HepG2 (cell line): Measurements from ENCODE around the gene MMS19. TPM values are rescaled to one million over a fixed set of nuclear protein-coding genes. Genes with fewer than 3 reads are reported as not detected.
A peak's percentile ranks its signal among the peaks of the same experiment; 100 is the strongest.

ENCODE experiments used
- DR1 ChIP-seq: sonication (generic); formaldehyde crosslinking; IDR thresholded peaks from 2 replicates; pipeline ENCODE4 v1.8.0; 2021; ENCODE audit warnings: mild to moderate bottlenecking, missing genetic modification reagents, inconsistent platforms
- FOSL2 ChIP-seq: sonication (generic); formaldehyde crosslinking; IDR thresholded peaks from 2 replicates; pipeline ENCODE4 v1.4.0; 2020; ENCODE audit warnings: missing genetic modification reagents
- HOXA5 ChIP-seq: sonication (generic); formaldehyde crosslinking; IDR thresholded peaks from 2 replicates; pipeline ENCODE4 v1.4.0; 2020; ENCODE audit warnings: missing genetic modification reagents
- KLF12 ChIP-seq: sonication (generic); formaldehyde crosslinking; IDR thresholded peaks from 2 replicates; pipeline ENCODE4 v1.4.0; 2020; ENCODE audit warnings: missing genetic modification reagents, borderline replicate concordance
- MXI1 ChIP-seq: IDR thresholded peaks from 3 replicates; pipeline ENCODE4 v1.6.1; 2012; ENCODE audit warnings: low read depth, low read length, inconsistent platforms, borderline replicate concordance
- SAFB2 ChIP-seq: sonication (generic); formaldehyde crosslinking; IDR thresholded peaks from 2 replicates; pipeline ENCODE4 v1.5.1; 2020; ENCODE audit warnings: missing genetic modification reagents, low read depth, mild to moderate bottlenecking, borderline replicate concordance
- XRCC5 ChIP-seq: fragments of 200-400 bp; formaldehyde crosslinking; optimal IDR thresholded peaks from 2 replicates; pipeline ENCODE3; 2017; ENCODE audit warnings: mild to moderate bottlenecking, low read length
- ZNF12 ChIP-seq: sonication (generic); formaldehyde crosslinking; IDR thresholded peaks from 2 replicates; pipeline ENCODE4 v1.5.0; 2020; ENCODE audit warnings: missing genetic modification reagents
- ZNF263 ChIP-seq: sonication (generic); formaldehyde crosslinking; IDR thresholded peaks from 2 replicates; pipeline ENCODE4 v1.4.0; 2020; ENCODE audit warnings: missing genetic modification reagents
- ZNF567 ChIP-seq: sonication (generic); formaldehyde crosslinking; IDR thresholded peaks from 2 replicates; pipeline ENCODE4 v1.8.1; 2023; ENCODE audit warnings: mild to moderate bottlenecking, missing genetic modification reagents, borderline replicate concordance
- polyA plus RNA-seq, 8 experiments: library from polyadenylated mRNA; depleted of rRNA in 3 of 8; stranded (reverse) in 7 of 8; unstranded in 1 of 8; fragments of >200 nt; fragmentation: Illumina TruSeq in 4 of 8; extraction: Trizol in 4 of 8; gene quantifications; 2 replicates each; pipeline versions ENCODE4 v1.2.1 to v1.2.3, GENCODE V29; 2011 to 2016; ENCODE audit warnings: low read depth in 4 of 8, missing spikeins in 1 of 8, mixed read lengths in 1 of 8; ENCODE audit not compliant: insufficient read depth in 1 of 8
- total RNA-seq, 5 experiments: library from RNA; depleted of rRNA; stranded (reverse); fragments of >200 nt; fragmentation: Illumina TruSeq; extraction: Trizol; gene quantifications; 2 replicates each; pipeline ENCODE4 v1.2.3, GENCODE V29; 2016; ENCODE audit warnings: low read depth in 1 of 5
- TF ChIP-seq, protein P1 (sequence below): sonication (generic); formaldehyde crosslinking; IDR thresholded peaks from 2 replicates; pipeline ENCODE4 v1.4.0; 2020; ENCODE audit warnings: missing genetic modification reagents
- TF ChIP-seq, protein P2 (sequence below): sonication (generic); formaldehyde crosslinking; IDR thresholded peaks from 2 replicates; pipeline ENCODE4 v1.5.1; 2020; ENCODE audit warnings: mild to moderate bottlenecking, missing genetic modification reagents, moderate library complexity
- TF ChIP-seq, protein P3 (sequence below): sonication (generic); formaldehyde crosslinking; conservative IDR thresholded peaks from 2 replicates; pipeline ENCODE4 v1.8.0; 2022; ENCODE audit warnings: missing genetic modification reagents

The MMS19 gene
- total and polyA plus RNA-seq, 2 of the 13 experiments (the other 11 are each of a cell fraction or from before 2014, with no cell fraction given), result 76.4 to 107 TPM

DNA sequence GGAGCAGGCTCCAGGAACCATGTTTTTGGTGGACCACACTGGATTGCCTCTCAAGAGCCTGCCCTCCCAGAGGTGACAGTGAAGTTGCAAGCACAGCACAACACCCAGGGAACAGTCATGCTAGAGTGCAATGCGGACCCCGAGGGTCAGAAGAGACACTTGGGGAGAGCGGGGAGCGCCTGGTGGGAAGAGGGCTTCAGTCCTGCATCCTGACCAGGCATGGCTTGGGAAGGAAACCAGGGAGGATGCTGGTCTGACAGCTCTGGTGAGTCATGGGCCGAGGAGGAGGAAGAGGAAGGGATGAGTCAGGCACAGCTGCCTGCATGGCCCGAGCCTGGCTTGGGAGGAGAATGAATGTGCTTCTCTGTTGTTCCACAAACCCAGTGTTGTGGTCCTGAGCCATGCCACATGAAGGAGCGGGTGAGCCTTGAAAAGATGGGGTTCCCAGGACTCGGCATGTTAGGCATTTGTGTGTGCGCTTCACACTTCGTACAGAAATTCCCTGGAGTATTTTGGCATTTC is 44.9 kb upstream of the MMS19 start (continued):
- TF ChIP-seq ZNF12 (CRISPR knock-in tag) (0 out of 2 replicates have a peak, but pooled peaks have one; percentile 62), SAFB2 (CRISPR knock-in tag) (no peak), MXI1 (peak; percentile 26; the same call in 1 of the 3 replicates), DR1 (CRISPR knock-in tag) (no peak), HOXA5 (CRISPR knock-in tag) (no peak), ZNF567 (CRISPR knock-in tag) (no peak), FOSL2 (CRISPR knock-in tag) (peak; percentile 94), XRCC5 (peak; percentile 25), KLF12 (CRISPR knock-in tag) (no peak), ZNF263 (CRISPR knock-in tag) (peak; percentile 80)
- TF ChIP-seq, protein P1, sequence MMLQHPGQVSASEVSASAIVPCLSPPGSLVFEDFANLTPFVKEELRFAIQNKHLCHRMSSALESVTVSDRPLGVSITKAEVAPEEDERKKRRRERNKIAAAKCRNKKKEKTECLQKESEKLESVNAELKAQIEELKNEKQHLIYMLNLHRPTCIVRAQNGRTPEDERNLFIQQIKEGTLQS (CRISPR knock-in tag), result peak; percentile 71
- TF ChIP-seq, protein P2, sequence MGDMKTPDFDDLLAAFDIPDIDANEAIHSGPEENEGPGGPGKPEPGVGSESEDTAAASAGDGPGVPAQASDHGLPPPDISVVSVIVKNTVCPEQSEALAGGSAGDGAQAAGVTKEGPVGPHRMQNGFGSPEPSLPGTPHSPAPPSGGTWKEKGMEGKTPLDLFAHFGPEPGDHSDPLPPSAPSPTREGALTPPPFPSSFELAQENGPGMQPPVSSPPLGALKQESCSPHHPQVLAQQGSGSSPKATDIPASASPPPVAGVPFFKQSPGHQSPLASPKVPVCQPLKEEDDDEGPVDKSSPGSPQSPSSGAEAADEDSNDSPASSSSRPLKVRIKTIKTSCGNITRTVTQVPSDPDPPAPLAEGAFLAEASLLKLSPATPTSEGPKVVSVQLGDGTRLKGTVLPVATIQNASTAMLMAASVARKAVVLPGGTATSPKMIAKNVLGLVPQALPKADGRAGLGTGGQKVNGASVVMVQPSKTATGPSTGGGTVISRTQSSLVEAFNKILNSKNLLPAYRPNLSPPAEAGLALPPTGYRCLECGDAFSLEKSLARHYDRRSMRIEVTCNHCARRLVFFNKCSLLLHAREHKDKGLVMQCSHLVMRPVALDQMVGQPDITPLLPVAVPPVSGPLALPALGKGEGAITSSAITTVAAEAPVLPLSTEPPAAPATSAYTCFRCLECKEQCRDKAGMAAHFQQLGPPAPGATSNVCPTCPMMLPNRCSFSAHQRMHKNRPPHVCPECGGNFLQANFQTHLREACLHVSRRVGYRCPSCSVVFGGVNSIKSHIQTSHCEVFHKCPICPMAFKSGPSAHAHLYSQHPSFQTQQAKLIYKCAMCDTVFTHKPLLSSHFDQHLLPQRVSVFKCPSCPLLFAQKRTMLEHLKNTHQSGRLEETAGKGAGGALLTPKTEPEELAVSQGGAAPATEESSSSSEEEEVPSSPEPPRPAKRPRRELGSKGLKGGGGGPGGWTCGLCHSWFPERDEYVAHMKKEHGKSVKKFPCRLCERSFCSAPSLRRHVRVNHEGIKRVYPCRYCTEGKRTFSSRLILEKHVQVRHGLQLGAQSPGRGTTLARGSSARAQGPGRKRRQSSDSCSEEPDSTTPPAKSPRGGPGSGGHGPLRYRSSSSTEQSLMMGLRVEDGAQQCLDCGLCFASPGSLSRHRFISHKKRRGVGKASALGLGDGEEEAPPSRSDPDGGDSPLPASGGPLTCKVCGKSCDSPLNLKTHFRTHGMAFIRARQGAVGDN (CRISPR knock-in tag), result peak; percentile 47
- TF ChIP-seq, protein P3, sequence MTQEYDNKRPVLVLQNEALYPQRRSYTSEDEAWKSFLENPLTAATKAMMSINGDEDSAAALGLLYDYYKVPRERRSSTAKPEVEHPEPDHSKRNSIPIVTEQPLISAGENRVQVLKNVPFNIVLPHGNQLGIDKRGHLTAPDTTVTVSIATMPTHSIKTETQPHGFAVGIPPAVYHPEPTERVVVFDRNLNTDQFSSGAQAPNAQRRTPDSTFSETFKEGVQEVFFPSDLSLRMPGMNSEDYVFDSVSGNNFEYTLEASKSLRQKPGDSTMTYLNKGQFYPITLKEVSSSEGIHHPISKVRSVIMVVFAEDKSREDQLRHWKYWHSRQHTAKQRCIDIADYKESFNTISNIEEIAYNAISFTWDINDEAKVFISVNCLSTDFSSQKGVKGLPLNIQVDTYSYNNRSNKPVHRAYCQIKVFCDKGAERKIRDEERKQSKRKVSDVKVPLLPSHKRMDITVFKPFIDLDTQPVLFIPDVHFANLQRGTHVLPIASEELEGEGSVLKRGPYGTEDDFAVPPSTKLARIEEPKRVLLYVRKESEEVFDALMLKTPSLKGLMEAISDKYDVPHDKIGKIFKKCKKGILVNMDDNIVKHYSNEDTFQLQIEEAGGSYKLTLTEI (CRISPR knock-in tag), result no peak
